NCI-H524 treated with DMSO at 0.1 percent for 48 hours (cell line): Measurements from ENCODE around the gene TACC2.

ENCODE experiments used
- DNase-seq: peaks from one replicate; lab custom pipeline; 2025; lab: John Stamatoyannopoulos, UW

The TACC2 gene

DNA sequence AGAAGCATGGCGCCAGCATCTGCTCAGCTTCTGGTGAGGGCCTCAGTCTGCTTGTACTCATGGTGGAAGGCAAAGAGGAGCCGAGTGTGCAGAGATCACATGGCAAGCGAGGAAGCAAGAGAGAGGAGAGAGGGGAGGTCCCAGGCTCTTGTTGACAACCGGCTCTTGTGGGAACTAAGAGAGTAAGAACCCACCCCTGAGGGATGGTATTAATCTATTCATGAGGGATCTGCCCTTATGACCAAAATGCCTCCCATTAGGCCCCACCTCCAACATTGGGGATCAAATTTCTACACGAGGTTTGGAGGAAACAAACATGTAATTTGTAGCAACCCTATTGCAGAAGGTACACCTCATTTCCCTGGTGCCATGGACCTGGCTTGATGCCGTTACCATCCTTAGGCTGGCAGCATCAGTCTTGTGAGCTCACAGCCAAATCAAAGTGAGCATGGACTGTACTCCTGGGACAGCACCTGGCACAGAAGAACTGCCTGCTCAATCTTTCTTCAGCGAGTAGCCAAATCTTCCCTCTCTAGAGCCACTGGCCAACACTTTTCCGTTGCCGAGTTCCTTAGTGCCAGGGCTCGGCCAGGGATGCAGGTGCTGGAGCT lies 288.7 kb downstream of the TACC2 start:
- DNase-seq = no peak

DNA sequence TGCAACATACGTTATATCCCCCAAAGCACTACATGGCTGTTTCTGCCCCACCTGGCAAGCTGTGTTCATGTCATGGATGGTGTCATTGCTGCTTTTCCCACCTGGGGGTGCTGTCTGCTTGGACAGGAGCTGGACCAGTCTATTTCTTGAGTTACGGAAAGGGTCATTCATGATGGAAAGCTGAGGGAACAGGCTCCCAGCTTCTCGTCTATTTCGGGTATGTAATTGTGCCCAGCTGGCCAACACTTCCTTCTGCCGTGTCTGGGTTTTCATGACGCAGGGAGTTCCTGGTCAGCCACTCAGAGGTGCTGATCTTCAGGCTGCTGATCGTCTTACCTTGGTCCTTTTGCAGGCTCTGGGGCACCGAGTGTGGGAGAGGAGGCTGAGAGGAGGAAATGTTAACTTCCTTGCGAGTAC lies 290.8 kb downstream of the TACC2 start:
- DNase-seq = no peak

GRCh38 chr10:122280156-122280555 lies 291.2 kb downstream of the TACC2 start:
- DNase-seq = no peak

DNA sequence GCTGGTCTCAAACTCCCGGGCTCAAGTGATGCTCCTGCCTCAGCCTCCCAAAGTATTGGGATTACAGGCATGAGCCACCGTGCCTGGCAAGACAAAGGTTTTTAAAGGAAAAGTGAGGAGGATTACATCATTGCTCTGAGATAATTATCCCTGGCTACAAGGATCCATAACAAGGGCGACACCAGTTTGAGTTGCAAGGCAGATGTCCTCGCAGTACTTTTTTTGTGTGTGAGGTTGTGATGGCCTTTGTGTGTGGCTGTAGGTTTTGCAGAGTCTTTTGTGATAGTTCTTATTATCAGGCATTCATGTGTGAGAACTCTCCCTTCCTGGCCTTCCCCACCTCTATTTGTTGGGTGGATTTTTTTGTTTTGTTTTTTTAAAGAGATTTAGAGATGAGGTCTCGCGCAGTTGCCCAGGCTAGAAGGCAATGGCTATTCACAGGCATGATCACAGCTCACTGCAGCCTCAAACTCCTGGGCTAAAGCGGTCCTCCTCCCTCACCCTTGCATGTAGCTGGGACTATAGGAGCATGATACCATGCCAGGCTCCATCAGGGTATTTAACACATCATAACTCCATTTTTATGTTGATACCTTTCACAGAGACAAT lies 292.2 kb downstream of the TACC2 start:
- no peak for DNase-seq

DNA sequence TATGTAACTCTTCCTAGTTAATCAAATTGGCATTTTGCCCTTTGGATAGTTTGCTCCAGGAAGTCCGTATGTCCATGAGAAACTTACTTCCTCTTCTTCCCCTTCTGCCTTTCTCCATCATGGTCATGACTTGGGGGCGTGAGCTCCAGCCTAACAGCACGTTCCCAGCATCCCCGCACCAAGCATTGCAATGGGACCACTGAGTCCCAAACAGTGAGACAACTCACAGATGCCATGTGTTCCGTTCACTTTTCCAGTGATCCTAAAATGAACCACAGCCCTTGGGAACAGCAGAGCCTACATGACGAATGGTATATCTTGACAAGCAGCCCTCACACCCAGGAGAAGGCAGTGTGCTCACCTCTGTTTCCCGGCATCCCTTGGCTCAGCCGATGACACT lies 292.8 kb downstream of the TACC2 start:
- DNase-seq = no peak

DNA sequence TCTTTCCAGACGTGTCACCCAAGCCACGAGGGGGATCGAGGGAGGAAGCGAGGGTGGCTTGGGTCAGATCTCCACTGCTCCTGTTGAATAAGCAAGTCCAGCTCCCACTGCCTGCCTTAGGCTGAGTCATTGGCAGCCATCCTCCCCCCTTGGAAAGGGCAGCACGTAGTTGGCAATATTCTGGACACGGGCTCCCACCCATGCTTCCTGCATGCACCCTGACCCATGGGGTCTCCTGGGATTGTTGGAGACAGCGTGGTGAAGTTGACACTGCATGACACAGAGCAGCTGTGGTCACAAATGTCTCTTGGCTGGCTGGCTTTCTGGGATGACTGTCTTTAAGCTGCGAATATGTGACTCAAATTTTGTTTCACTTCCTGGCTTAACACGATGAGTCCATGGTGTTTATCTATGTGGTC lies 293.3 kb downstream of the TACC2 start:
- DNase-seq = no peak

GRCh38 chr10:122282909-122283308 lies 293.9 kb downstream of the TACC2 start:
- DNase-seq = no peak

- DNase-seq = no peak
These were observed 296.8 kb downstream of the TACC2 start for GRCh38 chr10:122285506-122286444.

DNA sequence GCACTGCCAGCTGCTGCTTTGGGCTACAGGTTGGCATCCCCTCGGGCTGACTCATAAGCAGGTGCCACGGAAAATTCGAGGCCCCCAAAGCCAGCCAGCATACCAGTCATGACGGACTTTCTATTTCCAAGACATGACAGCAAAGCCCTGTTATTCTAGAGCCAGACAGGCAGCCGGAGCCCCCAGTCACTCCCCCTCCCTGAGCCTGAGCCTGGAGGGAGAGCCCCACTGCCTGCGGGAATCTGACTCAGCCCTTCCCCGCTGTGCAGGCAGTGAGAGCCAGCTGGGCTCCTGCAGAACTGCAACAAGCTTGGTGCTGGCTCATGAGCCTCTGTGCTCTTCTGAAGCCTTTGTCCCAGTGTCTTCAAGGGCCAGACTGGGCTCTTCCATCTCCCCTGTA lies 297.9 kb downstream of the TACC2 start:
- DNase-seq = no peak

- no peak for DNase-seq
These were observed 298.6 kb downstream of the TACC2 start for GRCh38 chr10:122287570-122287969.

DNA sequence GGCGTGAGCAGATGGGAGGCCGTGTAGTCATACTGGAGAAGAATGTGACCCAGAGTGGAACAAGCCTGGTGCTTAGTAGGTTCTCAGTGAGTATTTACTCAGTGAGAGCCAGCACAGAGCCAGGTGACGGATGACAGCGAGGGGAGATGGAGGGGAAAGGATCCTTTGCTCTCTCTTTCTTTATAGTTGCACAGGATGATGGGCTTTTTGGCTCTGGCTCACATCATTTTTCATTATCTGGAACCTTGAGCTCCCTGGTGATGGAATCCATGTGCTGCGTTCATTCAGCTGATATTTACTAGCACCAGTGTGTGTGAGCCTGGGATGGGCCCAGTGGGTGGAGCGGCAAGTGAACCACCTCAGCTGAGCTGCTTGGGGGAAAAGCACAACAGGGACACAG lies 299.3 kb downstream of the TACC2 start:
- no peak for DNase-seq

DNA sequence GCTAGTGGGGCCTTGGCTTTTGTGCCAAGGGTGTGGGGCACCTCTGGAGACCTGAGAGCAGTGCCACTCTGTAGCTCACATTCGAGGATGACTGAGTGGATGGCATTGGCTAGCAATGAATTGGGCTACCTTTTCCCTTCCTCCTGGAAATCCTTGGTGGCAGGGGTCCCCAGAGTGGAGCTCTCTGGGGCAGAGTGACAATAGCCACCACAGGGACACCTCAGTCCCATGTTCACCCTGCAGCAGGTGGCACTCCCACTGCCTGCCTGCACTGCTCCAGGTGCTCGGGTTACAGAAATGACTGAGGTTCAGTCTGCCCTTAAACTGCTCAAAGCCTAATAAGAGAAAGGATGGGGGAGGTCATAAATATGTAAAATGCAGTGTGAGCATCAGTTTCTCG lies 300.0 kb downstream of the TACC2 start:
- no peak for DNase-seq

- no peak for DNase-seq
These were observed 301.4 kb downstream of the TACC2 start for GRCh38 chr10:122290334-122290733.

- DNase-seq = no peak
These were observed 302.0 kb downstream of the TACC2 start for GRCh38 chr10:122290833-122291532.

DNA sequence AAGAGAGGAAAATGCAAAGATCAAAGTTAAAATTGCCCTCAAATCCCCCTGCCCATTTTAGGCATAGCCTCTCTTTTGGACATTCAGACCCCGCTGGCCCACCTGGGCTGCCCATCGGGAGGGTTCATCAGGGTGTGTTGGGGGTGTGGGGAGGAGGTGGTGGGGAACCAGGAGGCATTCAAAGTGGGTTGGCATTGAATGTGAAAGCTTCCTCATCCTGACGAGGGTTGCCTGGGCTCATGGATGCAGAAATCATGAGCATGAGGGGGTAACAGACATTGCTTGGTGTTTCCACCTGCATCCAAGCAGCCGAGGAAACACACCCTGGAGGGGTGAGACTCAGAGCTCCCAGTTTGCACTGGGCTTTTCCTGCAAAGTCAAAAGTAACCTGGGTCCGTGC lies 302.8 kb downstream of the TACC2 start:
- no peak for DNase-seq

- no peak for DNase-seq
These were observed 303.4 kb downstream of the TACC2 start for GRCh38 chr10:122292376-122292775.

GRCh38 chr10:122293156-122293960 lies 304.4 kb downstream of the TACC2 start:
- no peak for DNase-seq

GRCh38 chr10:122293961-122294380 lies 305.0 kb downstream of the TACC2 start:
- no peak for DNase-seq

- no peak for DNase-seq
These were observed 305.8 kb downstream of the TACC2 start for GRCh38 chr10:122294511-122295450.

DNA sequence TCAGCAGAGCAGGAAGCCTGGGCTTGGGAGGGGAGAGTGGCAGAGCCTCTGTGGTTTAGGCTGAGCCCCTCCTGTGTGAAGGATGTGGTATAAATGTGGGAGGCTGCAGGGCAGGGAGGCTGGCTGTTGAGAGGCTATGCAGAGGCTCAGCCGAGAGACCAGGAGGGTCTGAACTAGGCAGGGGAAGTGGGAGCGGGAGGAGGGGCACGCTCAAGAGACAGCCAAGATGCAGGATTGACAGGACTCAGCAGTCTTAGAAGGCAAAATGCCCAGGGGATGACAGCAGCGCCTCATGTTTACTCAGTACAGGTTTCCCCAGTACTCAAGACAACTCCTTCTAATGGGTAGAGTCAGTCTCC lies 306.5 kb downstream of the TACC2 start:
- DNase-seq = no peak
